ENCODE measurements around the gene CLMP.
A peak's percentile ranks its signal among the peaks of the same experiment; 100 is the strongest.

CLMP gene

GRCh38 chr11:123228496-123229163, 33.6 kb upstream of the CLMP start:
- no peak overlapping the region for H3K4me3 ChIP-seq (ENCODE audit: low read length)
- peak; percentile 29 for DNase-seq (ENCODE audit: low read depth)
- TF ChIP-seq CTCF (conservative IDR thresholded peaks at IDR 0.05; ENCODE audit: low read length), result no peak

- no peak for TF ChIP-seq CTCF (conservative IDR thresholded peaks at IDR 0.05; ENCODE audit: low read length)
- DNase-seq (ENCODE audit: low read depth), result no peak
- no peak overlapping the region for H3K4me3 ChIP-seq (ENCODE audit: low read length)
These were observed 32.9 kb upstream of the CLMP start for GRCh38 chr11:123227763-123228495.

- TF ChIP-seq CTCF (conservative IDR thresholded peaks at IDR 0.05; ENCODE audit: low read length), result no peak
- H3K4me3 ChIP-seq (ENCODE audit: low read length), result no peak overlapping the region
- DNase-seq (ENCODE audit: low read depth), result no peak
These were observed 26.5 kb upstream of the CLMP start for GRCh38 chr11:123221584-123221983.

GRCh38 chr11:123221096-123221561, 26.1 kb upstream of the CLMP start:
- no peak for TF ChIP-seq CTCF (conservative IDR thresholded peaks at IDR 0.05; ENCODE audit: low read length)
- H3K4me3 ChIP-seq (ENCODE audit: low read length), result no peak overlapping the region
- DNase-seq (ENCODE audit: low read depth), result peak; percentile 68

- no peak for DNase-seq (ENCODE audit: low read depth)
- no peak for TF ChIP-seq CTCF (conservative IDR thresholded peaks at IDR 0.05; ENCODE audit: low read length)
- H3K4me3 ChIP-seq (ENCODE audit: low read length), result no peak overlapping the region
These were observed 24.1 kb upstream of the CLMP start for GRCh38 chr11:123219066-123219690.

- no peak for DNase-seq (ENCODE audit: low read depth)
- no peak overlapping the region for H3K4me3 ChIP-seq (ENCODE audit: low read length)
- TF ChIP-seq CTCF (conservative IDR thresholded peaks at IDR 0.05; ENCODE audit: low read length), result no peak
These were observed 23.4 kb upstream of the CLMP start for GRCh38 chr11:123218451-123218850.
